Measurements from ENCODE around the gene HMOX1.

The HMOX1 gene

DNA sequence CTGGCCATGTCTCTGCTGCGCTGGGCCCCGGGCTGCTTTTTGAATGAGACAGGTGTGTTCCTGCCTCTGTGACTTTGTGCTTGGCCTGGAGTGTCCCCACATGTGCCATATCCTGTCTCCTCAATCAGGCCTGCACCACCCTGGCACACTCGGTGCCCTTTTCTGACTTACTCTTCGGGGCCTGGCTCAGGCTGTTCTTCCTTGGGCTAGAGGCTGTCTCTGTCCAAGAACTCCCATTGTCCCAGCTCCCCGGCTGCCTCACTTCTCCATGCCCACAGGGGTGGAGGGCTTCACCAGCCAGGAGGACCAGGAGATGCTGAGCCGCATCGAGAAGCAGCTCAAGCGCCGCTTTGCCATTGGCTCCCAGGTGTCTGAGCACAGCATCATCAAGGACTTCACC is 42.0 kb downstream of the HMOX1 start:
- no peaks in the 10 kb centered on the region for H3K27me3 ChIP-seq (ENCODE audit: control insufficient read depth, insufficient read depth, low read length)
- peaks cover 32% of the 10 kb centered on the region for H3K36me3 ChIP-seq (ENCODE audit: control insufficient read depth, insufficient read depth, low read length)
- no peak overlapping the region for H3K4me3 ChIP-seq (ENCODE audit: low read length)

GRCh38 chr22:35424081-35424480 is 43.2 kb downstream of the HMOX1 start:
- H3K4me3 ChIP-seq (ENCODE audit: low read length): no peak overlapping the region
- H3K27me3 ChIP-seq (ENCODE audit: control insufficient read depth, insufficient read depth, low read length): no peaks in the 10 kb centered on the region
- peaks cover 28% of the 10 kb centered on the region for H3K36me3 ChIP-seq (ENCODE audit: control insufficient read depth, insufficient read depth, low read length)
- no peak overlapping the region for H3K9ac ChIP-seq (ENCODE audit: low read length)
- H3K4me1 ChIP-seq (ENCODE audit: control insufficient read depth, insufficient read depth, low read length): no peaks in the 10 kb centered on the region
- H3K27ac ChIP-seq (ENCODE audit: low read depth, low read length): no peak overlapping the region

More for the DNA sequence above, 42.0 kb downstream of the HMOX1 start:
- H3K9ac ChIP-seq (ENCODE audit: low read length): no peak overlapping the region
- H3K27ac ChIP-seq (ENCODE audit: low read depth, low read length): no peak overlapping the region
- no peaks in the 10 kb centered on the region for H3K4me1 ChIP-seq (ENCODE audit: control insufficient read depth, insufficient read depth, low read length)

DNA sequence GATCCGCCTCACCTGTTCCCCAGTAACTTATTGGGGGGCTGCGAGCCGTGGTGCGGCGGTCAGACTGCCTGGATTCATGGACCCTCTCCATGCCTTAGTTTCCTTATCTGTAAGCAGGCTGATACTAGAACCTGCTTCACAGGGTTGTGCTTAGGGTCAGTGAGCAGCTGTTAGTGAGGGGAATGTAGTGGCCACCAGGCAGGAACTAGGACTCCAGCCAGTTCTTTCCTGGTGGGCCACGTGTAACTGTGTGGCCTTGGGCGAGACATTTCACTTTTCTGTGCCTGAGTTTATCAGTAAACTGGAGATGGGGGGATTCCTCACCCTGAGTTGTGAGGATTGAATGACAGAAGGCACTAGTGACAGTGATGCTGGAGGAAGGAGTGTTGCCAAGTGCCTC is 43.9 kb downstream of the HMOX1 start:
- no peaks in the 10 kb centered on the region for H3K4me1 ChIP-seq (ENCODE audit: control insufficient read depth, insufficient read depth, low read length)
- no peak overlapping the region for H3K9ac ChIP-seq (ENCODE audit: low read length)
- H3K4me3 ChIP-seq (ENCODE audit: low read length): no peak overlapping the region
- no peak overlapping the region for H3K27ac ChIP-seq (ENCODE audit: low read depth, low read length)
- peaks cover 23% of the 10 kb centered on the region for H3K36me3 ChIP-seq (ENCODE audit: control insufficient read depth, insufficient read depth, low read length)
- no peaks in the 10 kb centered on the region for H3K27me3 ChIP-seq (ENCODE audit: control insufficient read depth, insufficient read depth, low read length)

GRCh38 chr22:35425546-35425945 is 44.6 kb downstream of the HMOX1 start:
- H3K9ac ChIP-seq (ENCODE audit: low read length): no peak overlapping the region
- no peak overlapping the region for H3K27ac ChIP-seq (ENCODE audit: low read depth, low read length)
- no peak overlapping the region for H3K4me3 ChIP-seq (ENCODE audit: low read length)
- no peaks in the 10 kb centered on the region for H3K4me1 ChIP-seq (ENCODE audit: control insufficient read depth, insufficient read depth, low read length)
- peaks cover 15% of the 10 kb centered on the region for H3K36me3 ChIP-seq (ENCODE audit: control insufficient read depth, insufficient read depth, low read length)
- H3K27me3 ChIP-seq (ENCODE audit: control insufficient read depth, insufficient read depth, low read length): no peaks in the 10 kb centered on the region

GRCh38 chr22:35425971-35426800 is 45.3 kb downstream of the HMOX1 start:
- no peaks in the 10 kb centered on the region for H3K27me3 ChIP-seq (ENCODE audit: control insufficient read depth, insufficient read depth, low read length)
- H3K27ac ChIP-seq (ENCODE audit: low read depth, low read length): no peak overlapping the region
- no peak overlapping the region for H3K4me3 ChIP-seq (ENCODE audit: low read length)
- peaks cover 12% of the 10 kb centered on the region for H3K36me3 ChIP-seq (ENCODE audit: control insufficient read depth, insufficient read depth, low read length)
- H3K4me1 ChIP-seq (ENCODE audit: control insufficient read depth, insufficient read depth, low read length): peaks cover 3% of the 10 kb centered on the region
- H3K9ac ChIP-seq (ENCODE audit: low read length): no peak overlapping the region

DNA sequence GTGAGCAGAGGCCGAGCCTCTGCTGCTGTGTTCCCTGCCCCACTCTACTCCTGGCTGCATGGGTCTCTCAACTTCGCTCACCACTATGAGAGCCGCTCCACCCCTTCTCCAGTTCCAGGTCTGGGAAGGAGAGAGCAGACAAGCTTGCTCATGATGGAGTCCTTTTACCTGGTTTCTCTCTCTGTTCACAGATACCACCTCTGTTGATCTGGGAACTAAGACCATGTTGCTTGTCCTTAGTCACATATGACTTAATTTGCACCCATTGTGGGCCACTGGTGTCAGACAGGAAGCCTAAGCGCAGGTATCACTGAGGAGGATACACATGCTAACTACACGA is 45.9 kb downstream of the HMOX1 start:
- H3K4me1 ChIP-seq (ENCODE audit: control insufficient read depth, insufficient read depth, low read length): peaks cover 9% of the 10 kb centered on the region
- H3K9ac ChIP-seq (ENCODE audit: low read length): no peak overlapping the region
- no peak overlapping the region for H3K4me3 ChIP-seq (ENCODE audit: low read length)
- H3K36me3 ChIP-seq (ENCODE audit: control insufficient read depth, insufficient read depth, low read length): peaks cover 11% of the 10 kb centered on the region
- H3K27ac ChIP-seq (ENCODE audit: low read depth, low read length): no peak overlapping the region
- H3K27me3 ChIP-seq (ENCODE audit: control insufficient read depth, insufficient read depth, low read length): no peaks in the 10 kb centered on the region

GRCh38 chr22:35430897-35431322 is 50.0 kb downstream of the HMOX1 start:
- H3K4me3 ChIP-seq (ENCODE audit: low read length): no peak overlapping the region
- no peaks in the 10 kb centered on the region for H3K27me3 ChIP-seq (ENCODE audit: control insufficient read depth, insufficient read depth, low read length)
- H3K27ac ChIP-seq (ENCODE audit: low read depth, low read length): peak overlapping the region; percentile 25
- no peaks in the 10 kb centered on the region for H3K36me3 ChIP-seq (ENCODE audit: control insufficient read depth, insufficient read depth, low read length)
- H3K9ac ChIP-seq (ENCODE audit: low read length): no peak overlapping the region
- peaks cover 13% of the 10 kb centered on the region for H3K4me1 ChIP-seq (ENCODE audit: control insufficient read depth, insufficient read depth, low read length)

DNA sequence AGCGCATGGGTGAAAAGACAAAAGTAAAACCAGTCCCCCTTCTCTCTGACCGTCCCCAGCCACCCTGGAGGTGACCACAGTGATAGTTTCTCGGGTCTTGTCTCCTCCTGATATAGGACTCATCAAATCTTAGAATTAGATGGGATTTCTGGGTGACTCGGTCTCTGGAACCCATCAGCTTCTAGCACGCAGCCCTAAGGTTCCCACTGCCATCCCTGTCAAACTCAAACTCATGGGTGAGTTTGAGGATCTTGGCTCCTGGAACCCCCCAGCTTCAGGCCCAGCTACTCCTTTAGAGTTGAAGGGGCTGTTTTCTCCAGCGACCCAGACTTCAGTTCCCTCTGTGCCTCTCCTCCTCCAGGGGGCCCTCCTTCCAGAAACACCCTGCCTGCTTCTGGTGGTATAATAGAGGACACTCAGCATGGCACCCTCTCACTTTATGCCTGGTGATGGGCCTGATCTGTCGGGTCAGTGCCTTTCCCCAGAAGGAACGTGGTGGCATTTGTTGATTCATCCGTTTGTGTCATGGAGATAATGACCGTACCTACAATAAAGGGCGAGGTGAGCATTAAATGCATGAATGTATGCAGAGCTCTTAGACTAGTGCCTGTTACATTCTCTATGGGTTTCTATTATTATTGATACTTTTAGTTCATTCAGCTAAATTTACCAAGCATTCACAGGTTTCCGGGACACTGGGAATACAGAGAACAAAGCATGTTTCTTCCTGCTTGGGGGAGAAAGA is 50.8 kb downstream of the HMOX1 start:
- Histone ChIP-seq H3K4me1 (ENCODE audit: control insufficient read depth, insufficient read depth, low read length) (peaks cover 13% of the 10 kb centered on the region), H3K9ac (ENCODE audit: low read length) (no peak overlapping the region), H3K27me3 (ENCODE audit: control insufficient read depth, insufficient read depth, low read length) (no peaks in the 10 kb centered on the region), H3K27ac (ENCODE audit: low read depth, low read length) (peak overlapping the region; percentile 25), H3K4me3 (ENCODE audit: low read length) (no peak overlapping the region), H3K36me3 (ENCODE audit: control insufficient read depth, insufficient read depth, low read length) (no peaks in the 10 kb centered on the region)

GRCh38 chr22:35432228-35432905 is 51.5 kb downstream of the HMOX1 start:
- Histone ChIP-seq H3K4me3 (ENCODE audit: low read length) (no peak overlapping the region), H3K36me3 (ENCODE audit: control insufficient read depth, insufficient read depth, low read length) (no peaks in the 10 kb centered on the region), H3K9ac (ENCODE audit: low read length) (no peak overlapping the region), H3K27me3 (ENCODE audit: control insufficient read depth, insufficient read depth, low read length) (no peaks in the 10 kb centered on the region), H3K27ac (ENCODE audit: low read depth, low read length) (no peak overlapping the region), H3K4me1 (ENCODE audit: control insufficient read depth, insufficient read depth, low read length) (peaks cover 13% of the 10 kb centered on the region)

- H3K4me1 ChIP-seq (ENCODE audit: control insufficient read depth, insufficient read depth, low read length): peaks cover 13% of the 10 kb centered on the region
- H3K4me3 ChIP-seq (ENCODE audit: low read length): no peak overlapping the region
- H3K36me3 ChIP-seq (ENCODE audit: control insufficient read depth, insufficient read depth, low read length): no peaks in the 10 kb centered on the region
- H3K27ac ChIP-seq (ENCODE audit: low read depth, low read length): no peak overlapping the region
- H3K9ac ChIP-seq (ENCODE audit: low read length): no peak overlapping the region
- H3K27me3 ChIP-seq (ENCODE audit: control insufficient read depth, insufficient read depth, low read length): no peaks in the 10 kb centered on the region
These were observed 53.3 kb downstream of the HMOX1 start for GRCh38 chr22:35434061-35434710.

DNA sequence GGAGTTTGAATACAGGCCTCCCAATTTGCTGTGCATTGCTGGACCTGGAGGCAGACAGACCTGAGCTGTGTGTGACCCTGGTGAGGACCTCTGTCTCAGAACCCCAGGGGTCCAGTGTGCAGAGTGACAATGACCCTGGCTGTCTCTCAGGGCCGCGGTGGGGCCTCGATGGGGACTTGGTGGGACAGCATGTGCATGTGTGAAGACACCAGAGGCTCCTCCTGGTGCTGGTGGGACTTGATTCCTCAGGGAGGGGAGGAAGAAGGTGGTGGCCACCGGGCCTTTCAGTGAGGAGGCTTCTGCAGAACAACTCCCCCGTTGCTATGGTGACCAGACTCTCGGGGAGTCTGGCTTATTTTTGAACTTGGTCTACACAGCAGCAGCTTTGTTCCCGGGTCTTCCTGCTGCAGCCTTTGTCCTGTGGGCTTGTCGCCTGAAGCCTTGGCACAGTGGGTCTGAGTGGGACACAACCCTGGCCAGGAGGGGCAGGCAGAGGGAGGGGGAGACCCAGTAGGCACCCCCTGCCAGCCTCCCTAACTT is 54.4 kb downstream of the HMOX1 start:
- Histone ChIP-seq H3K27me3 (ENCODE audit: control insufficient read depth, insufficient read depth, low read length) (no peaks in the 10 kb centered on the region), H3K9ac (ENCODE audit: low read length) (no peak overlapping the region), H3K4me3 (ENCODE audit: low read length) (no peak overlapping the region), H3K36me3 (ENCODE audit: control insufficient read depth, insufficient read depth, low read length) (no peaks in the 10 kb centered on the region), H3K27ac (ENCODE audit: low read depth, low read length) (no peak overlapping the region), H3K4me1 (ENCODE audit: control insufficient read depth, insufficient read depth, low read length) (peaks cover 13% of the 10 kb centered on the region)

- Histone ChIP-seq H3K4me3 (ENCODE audit: low read length) (no peak overlapping the region), H3K9ac (ENCODE audit: low read length) (no peak overlapping the region), H3K27me3 (ENCODE audit: control insufficient read depth, insufficient read depth, low read length) (no peaks in the 10 kb centered on the region), H3K4me1 (ENCODE audit: control insufficient read depth, insufficient read depth, low read length) (peaks cover 8% of the 10 kb centered on the region), H3K36me3 (ENCODE audit: control insufficient read depth, insufficient read depth, low read length) (no peaks in the 10 kb centered on the region), H3K27ac (ENCODE audit: low read depth, low read length) (no peak overlapping the region)
These were observed 55.5 kb downstream of the HMOX1 start for GRCh38 chr22:35436421-35436820.

All from rectal smooth muscle tissue (tissue), 1 donor.